ENCODE data around the gene C1orf35. TPM values are rescaled to one million over a fixed set of nuclear protein-coding genes. Genes with fewer than 3 reads are reported as not detected.

C1orf35 gene
- total RNA-seq, 3 donors from 2014 or later: 41.0 to 41.9 (median 41.7) TPM

GRCh38 chr1:228058172-228058948, 44.8 kb downstream of the C1orf35 start:
- Mint-ChIP-seq H3K36me3 (ENCODE audit: insufficient read depth) (no peaks in the 10 kb centered on the region), H3K9me3 (no peaks in the 10 kb centered on the region), H3K4me3 (peak overlapping the region; percentile 16), H3K4me1 (ENCODE audit: low read depth) (peaks cover 14% of the 10 kb centered on the region), H3K27me3 (ENCODE audit: low read depth) (peaks cover 30% of the 10 kb centered on the region)
- ATAC-seq (no peak), DNase-seq (no peak)

Other genes starting within 250 kb of the C1orf35 start
- gene WNT9A, start 155.4 kb downstream of the C1orf35 start, total RNA-seq: under 1 TPM; 0.05 to 0.08 (median 0.05) TPM
- gene WNT3A, start 96.3 kb downstream of the C1orf35 start, total RNA-seq: not detected
- gene ARF1, start 20.6 kb downstream of the C1orf35 start, total RNA-seq: 100 to 1,000 TPM; 404 to 411 (median 408) TPM
- 10 to 100 TPM; 82.3 to 93.0 (median 89.5) TPM for gene MRPL55, start 6.0 kb upstream of the C1orf35 start, total RNA-seq
- 100 to 1,000 TPM; 219 to 248 (median 242) TPM for gene GUK1, start 37.0 kb upstream of the C1orf35 start, total RNA-seq
- gene GJC2, start 46.6 kb upstream of the C1orf35 start, total RNA-seq: under 1 TPM; 0.49 to 0.79 (median 0.53) TPM
- 10 to 100 TPM; 14.5 to 17.6 (median 15.9) TPM for gene IBA57, start 62.5 kb upstream of the C1orf35 start, total RNA-seq
- gene OBSCN, start 104.7 kb upstream of the C1orf35 start, total RNA-seq: 1 to 10 TPM; 6.3 to 9.3 (median 7.5) TPM